Measurements from ENCODE around the gene PROM2. TPM values are rescaled to one million over a fixed set of nuclear protein-coding genes. Genes with fewer than 3 reads are reported as not detected.

Gene PROM2
- total RNA-seq, 1 experiment from 2014 or later, result 129 TPM

- CTCF ChIA-PET, result no interaction called here
- H3K79me2 ChIP-seq (ENCODE audit: low read depth), result no peaks in the 10 kb centered on the region
- H2AFZ ChIP-seq, result no peak overlapping the region
- no peaks in the 10 kb centered on the region for H3F3A ChIP-seq (ENCODE audit: insufficient read depth, low read depth)
- no peak for DNase-seq
- TF ChIP-seq CTCF (conservative IDR thresholded peaks at IDR 0.05) (no peak), EZH2 (IDR thresholded peaks at IDR 0.05; ENCODE audit: low read depth) (no peak)
- no peak overlapping the region for H3K4me2 ChIP-seq
- no peak overlapping the region for H3K27ac ChIP-seq
- POLR2A ChIA-PET (ENCODE audit: unreplicated experiment), result no interaction called here
- H3K36me3 ChIP-seq (ENCODE audit: low read depth), result no peaks in the 10 kb centered on the region
- no peaks in the 10 kb centered on the region for H3K27me3 ChIP-seq (ENCODE audit: insufficient read depth, low read depth)
- no peaks in the 10 kb centered on the region for H3K9me3 ChIP-seq (ENCODE audit: insufficient read depth, low read depth)
- H3K4me1 ChIP-seq (replicated peaks; ENCODE audit: insufficient read depth), result peaks cover 18% of the 10 kb centered on the region
- BruUV-seq (replicated peaks), result no TSS peak
- no peaks in the 10 kb centered on the region for H4K20me1 ChIP-seq (ENCODE audit: insufficient read depth)
- no peaks in the 10 kb centered on the region for H3K9me2 ChIP-seq (ENCODE audit: insufficient read depth)
- intact Hi-C loops (cut with micrococcal nuclease; ENCODE audit: unreplicated experiment), result no loop called here
- H3K4me3 ChIP-seq, result no peak overlapping the region
These were observed 34.3 kb downstream of the PROM2 start for GRCh38 chr2:95308426-95308990.

- peaks cover 29% of the 10 kb centered on the region for H3K4me1 ChIP-seq (replicated peaks; ENCODE audit: insufficient read depth)
- TF ChIP-seq EZH2 (IDR thresholded peaks at IDR 0.05; ENCODE audit: low read depth) (no peak), CTCF (conservative IDR thresholded peaks at IDR 0.05) (no peak)
- no peak overlapping the region for H3K27ac ChIP-seq
- BruUV-seq (replicated peaks), result no TSS peak
- no peaks in the 10 kb centered on the region for H3K9me3 ChIP-seq (ENCODE audit: insufficient read depth, low read depth)
- intact Hi-C loops (cut with micrococcal nuclease; ENCODE audit: unreplicated experiment), result no loop called here
- H4K20me1 ChIP-seq (ENCODE audit: insufficient read depth), result no peaks in the 10 kb centered on the region
- POLR2A ChIA-PET (ENCODE audit: unreplicated experiment), result no interaction called here
- no peaks in the 10 kb centered on the region for H3K36me3 ChIP-seq (ENCODE audit: low read depth)
- no peak for DNase-seq
- CTCF ChIA-PET, result no interaction called here
- H2AFZ ChIP-seq, result no peak overlapping the region
- no peaks in the 10 kb centered on the region for H3K9me2 ChIP-seq (ENCODE audit: insufficient read depth)
- no peak overlapping the region for H3K4me3 ChIP-seq
- H3F3A ChIP-seq (ENCODE audit: insufficient read depth, low read depth), result peaks cover 6% of the 10 kb centered on the region; the same call in 1 of the 2 replicates
- no peak overlapping the region for H3K4me2 ChIP-seq
- no peaks in the 10 kb centered on the region for H3K79me2 ChIP-seq (ENCODE audit: low read depth)
- H3K27me3 ChIP-seq (ENCODE audit: insufficient read depth, low read depth), result no peaks in the 10 kb centered on the region
These were observed 35.4 kb downstream of the PROM2 start for GRCh38 chr2:95309599-95309998.

- no peak for DNase-seq
- Histone ChIP-seq H4K20me1 (ENCODE audit: insufficient read depth) (no peaks in the 10 kb centered on the region), H3F3A (ENCODE audit: insufficient read depth, low read depth) (peaks cover 11% of the 10 kb centered on the region), H3K4me1 (replicated peaks; ENCODE audit: insufficient read depth) (peaks cover 35% of the 10 kb centered on the region), H3K4me3 (no peak overlapping the region), H2AFZ (no peak overlapping the region), H3K4me2 (no peak overlapping the region), H3K27me3 (ENCODE audit: insufficient read depth, low read depth) (no peaks in the 10 kb centered on the region), H3K27ac (no peak overlapping the region), H3K9me2 (ENCODE audit: insufficient read depth) (no peaks in the 10 kb centered on the region), H3K9me3 (ENCODE audit: insufficient read depth, low read depth) (no peaks in the 10 kb centered on the region), H3K36me3 (ENCODE audit: low read depth) (no peaks in the 10 kb centered on the region), H3K79me2 (ENCODE audit: low read depth) (no peaks in the 10 kb centered on the region)
- CTCF ChIA-PET, result no interaction called here
- POLR2A ChIA-PET (ENCODE audit: unreplicated experiment), result interaction anchor here (0.6 kb wide), 1 partner anchor 80 kb away, joined by 4 read pairs; no protein-coding TSS in a partner anchor
- intact Hi-C loops (cut with micrococcal nuclease; ENCODE audit: unreplicated experiment), result no loop called here
- BruUV-seq (replicated peaks), result no TSS peak
- no peak for TF ChIP-seq CTCF (conservative IDR thresholded peaks at IDR 0.05)
- TF ChIP-seq EZH2 (IDR thresholded peaks at IDR 0.05; ENCODE audit: low read depth), result no peak
These were observed 36.0 kb downstream of the PROM2 start for GRCh38 chr2:95310216-95310615.
